H1 (cell line): ENCODE data around the gene CMTR1. TPM values are rescaled to one million over a fixed set of nuclear protein-coding genes. Genes with fewer than 3 reads are reported as not detected.

Experiments
- CTCF ChIA-PET: fragments of 300-600 bp; sonication (Branson Sonifier 250); formaldehyde crosslinking; loops from one replicate; lab custom pipeline; 2021; ENCODE audit not compliant: partially characterized antibody; lab: Charles Lee
- POLR2A ChIA-PET: fragments of 300-600 bp; sonication (Branson Sonifier 250); formaldehyde crosslinking; loops from one replicate; lab custom pipeline; 2021; ENCODE audit warnings: inconsistent platforms; ENCODE audit not compliant: partially characterized antibody; lab: Charles Lee
- DNase-seq, 2 experiments: peaks; one replicate each; pipeline versions ENCODE4 v3.0.0 to v3.0.0-alpha.2; 2010 to 2022; ENCODE audit warnings: low spot score in 2 of 2, low read depth in 1 of 2, mixed read lengths in 1 of 2
- FAIRE-seq: peaks from 2 replicates; lab custom pipeline; 2011; peaks lifted over from hg19 to GRCh38; lab: Jason Lieb, UNC
- H2AFZ ChIP-seq: 2 replicates; pipeline ENCODE4 v1.8.1; 2012; ENCODE audit warnings: low read length, inconsistent platforms
- H2AK5ac ChIP-seq: 2 replicates; pipeline ENCODE4 v1.6.1; 2013; ENCODE audit warnings: low read depth, low read length
- H2BK120ac ChIP-seq: replicated peaks from 2 replicates; pipeline ENCODE3; 2013; ENCODE audit warnings: low read depth, low read length, inconsistent platforms
- H2BK12ac ChIP-seq: 2 replicates; pipeline ENCODE4 v1.6.1; 2013; ENCODE audit warnings: low read depth, low read length
- H2BK15ac ChIP-seq: 2 replicates; pipeline ENCODE4 v1.6.1; 2013; ENCODE audit warnings: low read length
- H2BK20ac ChIP-seq: 2 replicates; pipeline ENCODE4 v1.6.1; 2013; ENCODE audit warnings: low read length
- H2BK5ac ChIP-seq: 2 replicates; pipeline ENCODE4 v1.6.1; 2013; ENCODE audit warnings: low read depth, low read length
- H3K14ac ChIP-seq: 2 replicates; pipeline ENCODE4 v1.6.1; 2013; ENCODE audit warnings: inconsistent platforms; ENCODE audit not compliant: insufficient read length
- H3K18ac ChIP-seq: 2 replicates; pipeline ENCODE4 v1.6.1; 2013; ENCODE audit warnings: low read length; ENCODE audit errors: extremely low read depth
- H3K23ac ChIP-seq: 2 replicates; pipeline ENCODE4 v1.6.1; 2013; ENCODE audit warnings: inconsistent platforms; ENCODE audit not compliant: insufficient read length
- H3K23me2 ChIP-seq: 2 replicates; pipeline ENCODE4 v1.6.1; 2013; ENCODE audit warnings: low read depth, low read length
- H3K27ac ChIP-seq: 2 replicates; pipeline ENCODE4 v1.6.1; 2011; ENCODE audit warnings: low read depth, low read length, inconsistent platforms
- H3K27me3 ChIP-seq, 4 experiments: replicated peaks in 1 of 4; 1 replicate in 1 of 4; 2 replicates in 3 of 4; pipeline versions ENCODE4 v1.6.1 to v1.8.1; 2011 to 2013; ENCODE audit warnings: low read length in 3 of 4, mild to moderate bottlenecking in 3 of 4, inconsistent platforms in 2 of 4, mixed read lengths in 2 of 4, moderate library complexity in 1 of 4; ENCODE audit not compliant: control insufficient read depth in 3 of 4, insufficient read depth in 3 of 4; ENCODE audit errors: extremely low read depth in 1 of 4
- H3K36me3 ChIP-seq, 4 experiments: 2 replicates each; pipeline versions ENCODE4 v1.6.1 to v1.8.1; 2011 to 2013; ENCODE audit warnings: mild to moderate bottlenecking in 4 of 4, low read length in 3 of 4, moderate library complexity in 2 of 4, control low read depth in 1 of 4, inconsistent platforms in 1 of 4; ENCODE audit not compliant: insufficient read depth in 4 of 4, control insufficient read depth in 2 of 4
- H3K4ac ChIP-seq: replicated peaks from 2 replicates; pipeline ENCODE3; 2013; ENCODE audit warnings: low read length, low read depth, mixed read lengths, inconsistent platforms; ENCODE audit not compliant: insufficient read length
- H3K4me1 ChIP-seq, 4 experiments: replicated peaks in 1 of 4; 1 replicate in 1 of 4; 2 replicates in 3 of 4; pipeline versions ENCODE4 v1.6.1 to v1.8.1; 2011 to 2013; ENCODE audit warnings: low read length in 3 of 4, inconsistent platforms in 2 of 4, mixed read lengths in 1 of 4; ENCODE audit not compliant: insufficient read depth in 4 of 4, control insufficient read depth in 3 of 4
- H3K4me2 ChIP-seq, 2 experiments: 2 replicates each; pipeline versions ENCODE4 v1.6.1 to v1.8.1; 2011 to 2013; ENCODE audit warnings: low read depth in 2 of 2, low read length in 2 of 2, control low read depth in 1 of 2, inconsistent platforms in 1 of 2, mild to moderate bottlenecking in 1 of 2; ENCODE audit not compliant: insufficient read depth in 1 of 2
- H3K4me3 ChIP-seq, 4 experiments: fragments of 200-600, 300-600 bp in 1 of 4; sonication (generic), shearing (Covaris generic), sonication (Bioruptor Twin) in 1 of 4; 2 replicates each; pipeline versions ENCODE4 v1.5.1 to v1.8.1; 2011 to 2016; ENCODE audit warnings: low read length in 4 of 4, low read depth in 3 of 4, control low read depth in 2 of 4, inconsistent platforms in 2 of 4, mild to moderate bottlenecking in 2 of 4, mixed read lengths in 1 of 4, moderate library complexity in 1 of 4; ENCODE audit not compliant: insufficient read depth in 2 of 4; ENCODE audit errors: extremely low read depth in 1 of 4
- H3K56ac ChIP-seq: replicated peaks from 2 replicates; pipeline ENCODE3; 2013; ENCODE audit warnings: low read depth, mild to moderate bottlenecking, mixed read lengths, low read length, inconsistent platforms; ENCODE audit not compliant: insufficient read length
- H3K79me1 ChIP-seq: 2 replicates; pipeline ENCODE4 v1.6.1; 2013; ENCODE audit warnings: low read depth, low read length, control low read depth
- H3K79me2 ChIP-seq, 2 experiments: 2 replicates each; pipeline versions ENCODE4 v1.6.1 to v1.8.1; 2012 to 2013; ENCODE audit warnings: low read length in 2 of 2, mild to moderate bottlenecking in 2 of 2, inconsistent platforms in 1 of 2; ENCODE audit not compliant: insufficient read depth in 2 of 2, control insufficient read depth in 1 of 2
- H3K9ac ChIP-seq, 4 experiments: replicated peaks in 1 of 4; 1 replicate in 1 of 4; 2 replicates in 3 of 4; pipeline versions ENCODE4 v1.6.1 to v1.8.1; 2011 to 2013; ENCODE audit warnings: low read depth in 3 of 4, low read length in 3 of 4, control low read depth in 2 of 4, mild to moderate bottlenecking in 2 of 4, moderate library complexity in 2 of 4, inconsistent platforms in 1 of 4; ENCODE audit errors: extremely low read depth in 1 of 4
- H3K9me3 ChIP-seq, 2 experiments: 2 replicates each; pipeline versions ENCODE4 v1.6.1 to v1.8.1; 2012 to 2013; ENCODE audit warnings: mild to moderate bottlenecking in 2 of 2, moderate library complexity in 2 of 2, control low read depth in 1 of 2, inconsistent platforms in 1 of 2, low read depth in 1 of 2, low read length in 1 of 2, mixed read lengths in 1 of 2; ENCODE audit not compliant: insufficient read depth in 2 of 2
- H4K20me1 ChIP-seq, 2 experiments: replicated peaks in 1 of 2; 2 replicates each; pipeline versions ENCODE3 to v1.8.1; 2011 to 2013; ENCODE audit warnings: inconsistent platforms in 2 of 2, low read length in 2 of 2, mild to moderate bottlenecking in 1 of 2; ENCODE audit not compliant: insufficient read depth in 2 of 2, control insufficient read depth in 1 of 2
- H4K5ac ChIP-seq: 2 replicates; pipeline ENCODE4 v1.6.1; 2013; ENCODE audit warnings: low read length, low read depth, mixed read lengths, inconsistent platforms; ENCODE audit not compliant: insufficient read length
- H4K8ac ChIP-seq: 2 replicates; pipeline ENCODE4 v1.8.0; 2013; ENCODE audit warnings: mild to moderate bottlenecking, moderate library complexity, low read length, inconsistent platforms; ENCODE audit not compliant: insufficient read depth; ENCODE audit errors: extremely low read depth
- H4K91ac ChIP-seq: replicated peaks from 2 replicates; pipeline ENCODE3; 2013; ENCODE audit warnings: low read length, mixed read lengths, inconsistent platforms; ENCODE audit not compliant: insufficient read length
- E2F6 ChIP-seq: IDR thresholded peaks from 2 replicates; pipeline ENCODE4 v1.6.1; 2012; ENCODE audit warnings: inconsistent platforms
- HDAC2 ChIP-seq, 2 experiments: fragments of 300-600 bp in 1 of 2; sonication (generic) in 1 of 2; IDR thresholded peaks; 2 replicates each; pipeline ENCODE4 v1.6.1; 2011 to 2012; ENCODE audit warnings: low read depth in 2 of 2, low read length in 2 of 2, mild to moderate bottlenecking in 2 of 2, moderate library complexity in 2 of 2, borderline replicate concordance in 1 of 2, inconsistent platforms in 1 of 2
- HDAC6 ChIP-seq: IDR thresholded peaks from one replicate; pipeline ENCODE4 v1.7.1; 2012; ENCODE audit warnings: low read depth, mild to moderate bottlenecking, inconsistent platforms, low read length, moderate library complexity
- KDM4A ChIP-seq: IDR thresholded peaks from one replicate; pipeline ENCODE4 v1.7.1; 2012; ENCODE audit warnings: low read depth, mild to moderate bottlenecking, moderate library complexity, low read length, inconsistent platforms; ENCODE audit not compliant: severe bottlenecking
- MAFK ChIP-seq: IDR thresholded peaks from 2 replicates; pipeline ENCODE4 v1.6.1; 2012; ENCODE audit warnings: low read depth, mild to moderate bottlenecking, improper control_type of control experiment, low read length
- POU5F1 ChIP-seq: IDR thresholded peaks from 2 replicates; pipeline ENCODE4 v1.6.1; 2011; ENCODE audit warnings: low read depth, mild to moderate bottlenecking, low read length, moderate library complexity
- RBBP5 ChIP-seq: IDR thresholded peaks from 2 replicates; pipeline ENCODE4 v1.7.1; 2012; ENCODE audit warnings: low read depth, mild to moderate bottlenecking, inconsistent platforms, low read length, moderate library complexity, borderline replicate concordance
- RFX5 ChIP-seq: IDR thresholded peaks from 2 replicates; pipeline ENCODE4 v1.6.1; 2011; ENCODE audit warnings: low read depth, low read length, improper control_type of control experiment, borderline replicate concordance
- SP4 ChIP-seq: IDR thresholded peaks from 2 replicates; pipeline ENCODE4 v1.6.1; 2012; ENCODE audit warnings: low read length, inconsistent platforms
- USF2 ChIP-seq: IDR thresholded peaks from 2 replicates; pipeline ENCODE4 v1.6.1; 2011; ENCODE audit warnings: low read length, improper control_type of control experiment
- YY1 ChIP-seq: IDR thresholded peaks from 2 replicates; pipeline ENCODE4 v1.6.1; 2011; ENCODE audit warnings: low read depth, mild to moderate bottlenecking, low read length
- WGBS, 2 experiments: shearing (Covaris generic) in 1 of 2; methylation state at CpG; one replicate each; pipeline versions ENCODE4 v1.1.6 to v1.1.7; 2013 to 2015; ENCODE audit warnings: low lambda C conversion rate in 2 of 2, mixed read lengths in 2 of 2, inconsistent platforms in 1 of 2, low coverage in 1 of 2, missing lambda C conversion rate in 1 of 2; ENCODE audit not compliant: insufficient replicate concordance in 2 of 2, insufficient coverage in 1 of 2, insufficient read length in 1 of 2; ENCODE audit errors: extremely low coverage in 1 of 2, missing lambda C conversion rate in 1 of 2; 5-methylcytosine and 5-hydroxymethylcytosine counted together
- polyA plus RNA-seq, 7 experiments: library from polyadenylated mRNA; depleted of rRNA in 3 of 7; stranded (reverse) in 5 of 7; unstranded in 2 of 7; fragments of >200 nt in 5 of 7; fragments of 200-250 nt in 2 of 7; gene quantifications; 1 replicate in 5 of 7; 2 replicates in 1 of 7; 4 replicates in 1 of 7; pipeline versions ENCODE4 v1.2.1 to v1.2.3, GENCODE V29; 2011 to 2013; ENCODE audit warnings: missing spikeins in 2 of 7, mixed read lengths in 2 of 7
- total RNA-seq: library from RNA; stranded (reverse); fragmentation: NEBNext Ultra II Directional; extraction: Animal tissue kit (Norgen Biotek cat#: 25700); gene quantifications from 2 replicates; pipeline ENCODE4 v1.2.1, GENCODE V29; 2021

CMTR1 gene
- total and polyA plus RNA-seq, 2 of the 8 experiments (the other 6 are each of a cell fraction or from before 2014, with no cell fraction given): 15.2 to 33.1 TPM

- H2AK5ac ChIP-seq: no peak overlapping the region
- H2BK120ac ChIP-seq: no peak overlapping the region
- no peak overlapping the region for H4K5ac ChIP-seq
- no peak overlapping the region for H3K9ac ChIP-seq
- H3K4me2 ChIP-seq: no peak overlapping the region
- no peak overlapping the region for H3K56ac ChIP-seq
- H3K27ac ChIP-seq: no peak overlapping the region
- peaks cover 3% of the 10 kb centered on the region; the same call in 1 of the 2 replicates for H3K23me2 ChIP-seq
- no peak overlapping the region for H2BK12ac ChIP-seq
- H3K79me1 ChIP-seq: no peaks in the 10 kb centered on the region
- no peak overlapping the region for H3K18ac ChIP-seq
- no peak overlapping the region for H3K14ac ChIP-seq
- no peaks in the 10 kb centered on the region for H3K36me3 ChIP-seq
- ChIA-PET CTCF (interaction anchor here (1.4 to 13.8 kb wide), 5 partner anchors 9 to 52 kb away, joined by 3 to 308 read pairs (median 6); no protein-coding TSS in a partner anchor), POLR2A (no interaction called here)
- no peak overlapping the region for H3K4me3 ChIP-seq
- H2BK15ac ChIP-seq: no peak overlapping the region
- H2AFZ ChIP-seq: no peak overlapping the region
- H4K20me1 ChIP-seq: peaks cover 0 to 2% of the 10 kb centered on the region in 2 experiments
- H2BK20ac ChIP-seq: no peak overlapping the region
- H4K91ac ChIP-seq: no peak overlapping the region
- H3K4me1 ChIP-seq: no peaks in the 10 kb centered on the region; a peak in 2 of 7 replicates
- DNase-seq: no peak
- FAIRE-seq: no peak
- no peaks in the 10 kb centered on the region for H3K79me2 ChIP-seq
- no peak overlapping the region for H2BK5ac ChIP-seq
- no peak overlapping the region for H3K23ac ChIP-seq
- no peak overlapping the region for H3K4ac ChIP-seq
- peaks cover 0 to 14% (median 3%) of the 10 kb centered on the region in 4 experiments; a peak in 3 of 7 replicates for H3K27me3 ChIP-seq
- 72% methylated on average over 8 of the region's 8 CpGs; no CpG with 5 or more reads in 1 of the 2 experiments for WGBS, 2 experiments
- H4K8ac ChIP-seq: no peak overlapping the region; the same call in 1 of the 2 replicates
- no peaks in the 10 kb centered on the region for H3K9me3 ChIP-seq
- TF ChIP-seq KDM4A (no peak), MAFK (no peak), HDAC6 (no peak), E2F6 (no peak), RBBP5 (no peak), HDAC2 (IDR thresholded peaks at IDR 0.05; ENCODE audit: borderline replicate concordance in 1 of 2, low read depth in 2 of 2, low read length in 2 of 2) (no peak), POU5F1 (no peak), RFX5 (no peak), USF2 (no peak), SP4 (no peak), YY1 (no peak)
Observed at GRCh38 chr6:37528541-37528940, 95.5 kb downstream of the CMTR1 start.
